Aorta (tissue), 5 donors: ENCODE measurements around the gene IFI30. TPM values are rescaled to one million over a fixed set of nuclear protein-coding genes. Genes with fewer than 3 reads are reported as not detected.

Experiments
- ATAC-seq: fragments of 200-7000 bp; cut with Tn5 transposase; one replicate; pipeline ENCODE4 v1.9.1; 2022; ENCODE audit warnings: moderate library complexity; ENCODE audit not compliant: low FRiP score
- DNase-seq, 2 donors: peaks; one replicate each; pipeline ENCODE4 v3.0.0-alpha.2; 2020
- H3K27ac ChIP-seq, 2 donors: one replicate each; pipeline ENCODE4 v1.5.1; 2013; ENCODE audit warnings: low read length in 2 of 2, mild to moderate bottlenecking in 2 of 2, moderate library complexity in 2 of 2, control low read depth in 1 of 2, inconsistent platforms in 1 of 2, low read depth in 1 of 2
- H3K27me3 ChIP-seq, 2 donors: one replicate each; pipeline ENCODE4 v1.6.1; 2013; ENCODE audit warnings: control low read depth in 1 of 2, low read length in 1 of 2, mild to moderate bottlenecking in 1 of 2, moderate library complexity in 1 of 2; ENCODE audit not compliant: insufficient read depth in 2 of 2, control insufficient read depth in 1 of 2
- H3K36me3 ChIP-seq, 2 donors: one replicate each; pipeline ENCODE4 v1.6.1; 2013; ENCODE audit warnings: control low read depth in 1 of 2, low read length in 1 of 2, mild to moderate bottlenecking in 1 of 2; ENCODE audit not compliant: insufficient read depth in 2 of 2, control insufficient read depth in 1 of 2
- H3K4me1 ChIP-seq, 2 donors: one replicate each; pipeline ENCODE4 v1.6.1; 2013; ENCODE audit warnings: low read length in 2 of 2, control low read depth in 1 of 2, mild to moderate bottlenecking in 1 of 2, moderate library complexity in 1 of 2; ENCODE audit not compliant: insufficient read depth in 2 of 2, control insufficient read depth in 1 of 2
- H3K4me3 ChIP-seq, 2 donors: one replicate each; pipeline ENCODE4 v1.5.1; 2013; ENCODE audit warnings: low read length in 2 of 2, control low read depth in 1 of 2, mild to moderate bottlenecking in 1 of 2
- H3K9me3 ChIP-seq: one replicate; pipeline ENCODE4 v1.6.1; 2013; ENCODE audit warnings: mild to moderate bottlenecking, low read length; ENCODE audit not compliant: control insufficient read depth
- WGBS, 2 donors: extraction: QIAGEN DNeasy Blood & Tissue Kit; methylation state at CpG; one replicate each; pipeline ENCODE4 v1.1.7; 2013; 5-methylcytosine and 5-hydroxymethylcytosine counted together
- intact Hi-C, 2 donors: fragments of 100-400 bp; cut with DNase I; formaldehyde crosslinking; loops; one replicate each; pipeline versions ENCODE4 v1.14.2 to v1.15.0; 2022
- polyA plus RNA-seq, 2 donors: library from polyadenylated mRNA; stranded (reverse); fragments of 200-250 nt; gene quantifications; one replicate each; pipeline ENCODE4 v1.2.3, GENCODE V29; 2013
- total RNA-seq, 2 donors: library from RNA; stranded (reverse); fragmentation: NEBNext Ultra II Directional; extraction: Animal tissue kit (Norgen Biotek cat#: 25700); gene quantifications; one replicate each; pipeline ENCODE4 v1.2.1, GENCODE V29; 2021
- donor health status: healthy with polysubstance abuse.
- donor health status: Bipolar disorder and iron deficiency.
- donor health status: DM: no; HTN: no; CAD: no.
- donor health status: DM: no; HTN: no; CAD: no.
- donor health status: DM: yes; HTN: yes; CAD: no.

IFI30 gene
- total and polyA plus RNA-seq, 4 donors = 35.0 to 107 (median 89.0) TPM

DNA sequence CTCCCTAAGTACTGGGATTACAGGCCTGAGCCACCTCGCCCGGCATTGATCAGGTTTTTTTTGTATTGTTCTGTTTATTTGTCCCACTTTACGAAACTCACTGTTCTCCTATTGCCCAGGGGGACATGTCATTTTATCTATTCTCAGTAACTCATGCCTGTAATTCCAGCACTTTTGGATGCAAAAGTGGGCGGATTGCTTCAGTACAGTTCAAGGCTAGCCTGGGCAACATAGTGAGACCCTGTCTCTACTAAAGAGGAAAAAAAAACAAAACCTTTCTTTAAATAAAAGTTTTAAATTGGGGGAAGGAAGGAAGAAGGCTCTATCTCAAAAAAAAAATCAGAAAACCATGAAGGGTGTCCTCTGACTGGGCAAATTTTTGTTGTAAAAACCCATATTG is 16.7 kb downstream of the IFI30 start:
- H3K27me3 ChIP-seq = no peaks in the 10 kb centered on the region
- no peak overlapping the region for H3K4me3 ChIP-seq
- DNase-seq = no peak
- no peaks in the 10 kb centered on the region for H3K36me3 ChIP-seq
- intact Hi-C loops = loop anchor here (5.0 kb wide), 1 partner anchor 62 kb away; no protein-coding TSS in a partner anchor
- no peak for ATAC-seq
- H3K4me1 ChIP-seq = no peaks in the 10 kb centered on the region
- no peaks in the 10 kb centered on the region for H3K9me3 ChIP-seq
- WGBS, 2 donors = 88% methylated on average over 4 of the region's 4 CpGs
- no peak overlapping the region for H3K27ac ChIP-seq

DNA sequence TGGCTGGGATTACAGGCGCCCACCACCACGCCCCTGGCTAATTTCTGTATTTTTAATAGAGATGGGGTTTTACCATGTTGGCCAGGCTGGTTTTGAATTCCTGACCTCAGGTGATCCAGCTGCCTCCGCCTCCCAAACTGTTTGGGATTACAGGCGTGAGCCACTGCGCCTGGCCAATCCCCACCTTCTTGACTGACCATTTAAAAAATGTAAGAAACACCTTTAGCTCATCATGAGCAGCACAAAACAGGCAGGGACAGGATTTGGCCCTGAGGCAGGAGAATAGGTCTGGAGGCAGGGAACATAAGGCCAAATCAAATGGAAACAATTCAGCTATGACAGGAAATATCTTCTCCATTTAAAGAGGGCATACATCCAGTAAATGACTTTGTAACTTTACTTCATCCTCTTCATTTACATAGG is 18.0 kb downstream of the IFI30 start:
- H3K27ac ChIP-seq = no peak overlapping the region
- no peaks in the 10 kb centered on the region for H3K9me3 ChIP-seq
- H3K36me3 ChIP-seq = no peaks in the 10 kb centered on the region
- peak overlapping the region in 1 of 2 donors; percentile 41 for H3K4me3 ChIP-seq
- no peak for ATAC-seq
- H3K4me1 ChIP-seq = no peaks in the 10 kb centered on the region
- 58 to 61% methylated on average over 5 of the region's 5 CpGs for WGBS, 2 donors
- intact Hi-C loops = loop anchor here (1.0 to 5.0 kb wide), 3 partner anchors 61 to 137 kb away; partner anchors contain the start of gene LSM4 (in 1 of the 2)
- H3K27me3 ChIP-seq = no peaks in the 10 kb centered on the region
- DNase-seq = no peak

DNA sequence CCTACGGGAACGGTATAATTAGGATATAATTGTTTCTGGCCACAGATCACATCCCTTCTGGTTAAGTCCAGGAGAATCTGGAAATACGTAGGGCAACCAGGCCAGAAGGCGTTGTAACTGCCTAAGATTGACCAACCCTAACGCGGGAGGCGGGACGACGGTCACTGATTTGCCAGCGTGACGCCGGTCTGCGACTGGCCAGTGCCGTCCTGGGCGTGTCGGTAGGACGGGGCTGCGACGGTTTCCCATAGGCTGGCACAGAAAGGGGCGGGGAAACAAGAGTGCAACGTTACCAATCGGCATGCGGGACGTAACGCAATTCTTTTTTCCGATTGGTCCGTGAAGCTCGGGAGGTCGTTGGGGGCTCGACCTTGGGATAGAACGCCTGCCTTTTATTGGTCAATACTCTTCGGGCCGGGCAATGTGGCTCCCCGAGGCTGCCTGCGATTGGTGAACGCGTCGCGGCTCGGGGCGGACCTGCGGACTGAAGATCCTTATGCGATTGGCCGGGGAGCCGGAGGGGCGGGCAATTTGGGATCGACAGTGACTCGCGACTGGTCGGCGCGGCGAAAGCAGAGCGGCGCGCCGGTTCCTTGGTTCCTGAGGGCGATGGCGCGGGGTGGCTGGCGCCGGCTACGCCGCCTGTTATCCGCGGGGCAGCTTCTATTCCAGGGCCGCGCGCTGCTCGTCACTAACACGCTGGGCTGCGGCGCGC is 19.2 kb downstream of the IFI30 start, which contains the start of gene MPV17L2:
MPV17L2 (plus strand) TSS at position 546 of the 715 bp plus-strand sequence; CDS start at position 610, 64 bp downstream.
- 0% methylated on average over 70 to 74 of the region's 74 CpGs for WGBS, 2 donors
- intact Hi-C loops = loop anchor here (1.0 to 5.0 kb wide), 4 partner anchors 11 to 135 kb away; partner anchors contain the start of genes LSM4 (in 1 of the 2) and RAB3A (in 1 of the 2)
- Histone ChIP-seq H3K4me3 (peak within 1 kb of the TSS; percentile 37 to 59), H3K27me3 (no peaks in the 10 kb centered on the region), H3K4me1 (no peaks in the 10 kb centered on the region), H3K27ac (peak within 1 kb of the TSS; percentile 46 to 94), H3K36me3 (no peaks in the 10 kb centered on the region), H3K9me3 (no peaks in the 10 kb centered on the region)
- DNase-seq = peak; percentile 100
- peak; percentile 97 for ATAC-seq

DNA sequence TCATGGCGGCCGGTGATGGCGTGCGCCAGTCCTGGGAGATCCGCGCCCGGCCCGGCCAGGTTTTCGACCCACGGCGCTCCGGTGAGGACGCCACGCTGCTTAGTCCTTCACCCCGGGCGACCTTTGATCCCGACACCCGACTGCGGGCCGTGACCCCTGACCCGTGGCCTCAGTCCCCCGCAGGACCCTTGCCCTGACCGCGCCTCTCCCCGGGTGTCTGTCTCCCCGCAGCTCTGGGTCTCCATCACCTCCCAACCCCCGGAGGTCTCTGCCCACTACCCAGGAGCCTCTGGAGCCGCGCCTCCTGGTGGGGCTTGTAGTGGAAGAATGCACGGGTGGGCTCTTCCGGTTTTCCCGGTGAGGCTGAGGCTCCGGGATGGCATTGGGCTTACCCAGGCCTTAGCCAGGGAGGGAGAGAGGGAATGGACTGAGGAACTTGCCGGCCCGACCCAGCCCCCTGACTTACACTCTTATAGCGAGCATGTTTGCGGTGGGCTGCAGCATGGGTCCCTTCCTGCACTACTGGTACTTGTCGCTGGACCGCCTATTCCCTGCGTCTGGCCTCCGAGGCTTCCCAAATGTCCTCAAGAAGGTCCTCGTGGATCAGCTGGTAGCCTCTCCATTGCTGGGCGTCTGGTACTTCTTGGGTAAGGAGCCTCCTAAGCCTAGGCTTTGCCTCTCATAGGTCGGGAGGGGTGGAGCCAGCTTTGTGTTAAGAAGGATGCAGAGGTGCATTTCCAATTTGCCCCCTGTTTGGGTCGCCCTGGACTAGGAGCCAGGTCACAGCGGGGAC is 20.0 kb downstream of the IFI30 start:
- no peaks in the 10 kb centered on the region for H3K4me1 ChIP-seq
- peak overlapping the region; percentile 14 to 59 for H3K4me3 ChIP-seq
- no peaks in the 10 kb centered on the region for H3K27me3 ChIP-seq
- H3K27ac ChIP-seq = peak overlapping the region in 1 of 2 donors; percentile 71
- H3K36me3 ChIP-seq = no peaks in the 10 kb centered on the region
- no peak for ATAC-seq
- H3K9me3 ChIP-seq = no peaks in the 10 kb centered on the region
- 3 to 4% methylated on average over 46 of the region's 46 CpGs for WGBS, 2 donors
- intact Hi-C loops = loop anchor here (1.0 to 5.0 kb wide), 3 partner anchors 11 to 129 kb away; partner anchors contain the start of genes LSM4 (in 1 of the 2) and RAB3A (in 1 of the 2)
- no peak for DNase-seq

DNA sequence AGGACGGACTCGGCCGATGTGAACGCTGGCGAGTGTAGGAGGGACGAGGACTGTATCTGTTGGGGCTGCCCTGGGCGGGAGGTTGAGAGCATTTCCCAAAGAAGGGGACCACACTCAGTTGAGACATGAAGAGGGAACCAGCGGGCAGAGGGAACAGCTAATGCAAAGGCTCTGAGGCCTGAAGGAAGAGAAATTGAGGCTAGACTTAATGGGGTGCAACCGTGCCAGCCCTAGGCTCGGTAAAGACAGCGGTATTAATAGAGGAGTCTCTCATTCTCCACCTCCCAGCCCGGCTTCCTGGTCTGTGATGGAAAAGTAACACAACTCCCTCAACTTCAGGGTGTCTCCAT is 20.5 kb downstream of the IFI30 start:
- Histone ChIP-seq H3K27ac (no peak overlapping the region), H3K36me3 (no peaks in the 10 kb centered on the region), H3K27me3 (no peaks in the 10 kb centered on the region), H3K9me3 (no peaks in the 10 kb centered on the region), H3K4me1 (no peaks in the 10 kb centered on the region), H3K4me3 (no peak overlapping the region)
- 51 to 53% methylated on average over 12 of the region's 12 CpGs for WGBS, 2 donors
- no peak for DNase-seq
- no peak for ATAC-seq
- intact Hi-C loops = loop anchor here (5.0 kb wide), 1 partner anchor 58 kb away; no protein-coding TSS in a partner anchor

DNA sequence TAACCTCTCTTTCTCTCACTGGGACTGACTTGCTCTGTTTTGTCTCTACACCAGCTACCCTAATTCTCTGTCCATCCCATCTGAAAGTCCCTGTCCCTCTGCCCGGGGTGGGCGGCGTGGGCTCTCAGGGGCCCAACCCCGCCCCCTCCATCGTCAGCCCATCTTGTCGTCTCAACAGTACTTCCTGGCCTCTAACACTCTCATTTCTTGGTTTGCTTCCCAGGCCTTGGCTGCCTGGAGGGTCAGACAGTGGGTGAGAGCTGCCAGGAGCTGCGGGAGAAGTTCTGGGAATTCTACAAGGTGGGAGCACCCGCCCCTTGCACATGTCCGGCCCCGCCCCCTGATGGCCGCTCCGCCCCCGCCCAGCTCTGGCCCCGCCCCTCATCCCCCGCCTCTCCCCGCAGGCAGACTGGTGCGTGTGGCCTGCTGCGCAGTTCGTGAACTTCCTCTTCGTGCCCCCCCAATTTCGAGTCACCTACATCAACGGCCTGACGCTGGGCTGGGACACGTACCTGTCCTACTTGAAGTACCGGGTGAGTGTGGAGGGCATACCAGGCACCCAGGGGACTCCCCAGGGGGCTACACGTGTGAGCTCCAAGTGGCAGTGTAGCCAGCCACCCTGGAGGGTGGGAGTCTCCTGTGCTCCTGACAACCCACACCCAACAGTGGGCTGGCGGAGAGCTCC is 21.1 kb downstream of the IFI30 start:
- H3K9me3 ChIP-seq = no peaks in the 10 kb centered on the region
- WGBS, 2 donors = 37 to 38% methylated on average over 21 to 27 of the region's 27 CpGs
- no peaks in the 10 kb centered on the region for H3K4me1 ChIP-seq
- intact Hi-C loops = loop anchor here (5.0 kb wide), 1 partner anchor 58 kb away; no protein-coding TSS in a partner anchor
- DNase-seq (peak; percentile 61 to 84), ATAC-seq (no peak)
- H3K27me3 ChIP-seq = no peaks in the 10 kb centered on the region
- H3K27ac ChIP-seq = no peak overlapping the region
- no peaks in the 10 kb centered on the region for H3K36me3 ChIP-seq
- H3K4me3 ChIP-seq = no peak overlapping the region

DNA sequence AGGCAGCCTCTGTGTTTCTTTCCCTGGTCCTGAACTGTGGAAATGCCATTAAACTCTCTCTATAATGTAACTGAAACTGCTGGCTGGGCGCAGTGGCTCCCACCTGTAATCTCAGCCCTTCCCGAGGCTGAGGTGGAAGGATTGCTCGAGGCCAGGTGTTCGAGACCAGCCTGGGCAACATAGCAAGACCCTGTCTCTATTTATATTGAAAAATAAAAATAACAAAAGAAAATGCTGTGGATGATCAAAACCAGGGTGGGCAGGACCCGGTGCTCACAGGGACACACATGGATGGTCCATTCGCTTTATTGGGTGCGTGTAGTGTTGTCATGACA is 22.9 kb downstream of the IFI30 start:
- no peaks in the 10 kb centered on the region for H3K9me3 ChIP-seq
- no peaks in the 10 kb centered on the region for H3K36me3 ChIP-seq
- ATAC-seq (no peak), DNase-seq (no peak)
- WGBS, 2 donors = 81 to 82% methylated on average over 7 of the region's 7 CpGs
- H3K4me1 ChIP-seq = no peaks in the 10 kb centered on the region
- H3K27me3 ChIP-seq = no peaks in the 10 kb centered on the region
- H3K4me3 ChIP-seq = no peak overlapping the region
- H3K27ac ChIP-seq = no peak overlapping the region
- intact Hi-C loops = no loop called here

DNA sequence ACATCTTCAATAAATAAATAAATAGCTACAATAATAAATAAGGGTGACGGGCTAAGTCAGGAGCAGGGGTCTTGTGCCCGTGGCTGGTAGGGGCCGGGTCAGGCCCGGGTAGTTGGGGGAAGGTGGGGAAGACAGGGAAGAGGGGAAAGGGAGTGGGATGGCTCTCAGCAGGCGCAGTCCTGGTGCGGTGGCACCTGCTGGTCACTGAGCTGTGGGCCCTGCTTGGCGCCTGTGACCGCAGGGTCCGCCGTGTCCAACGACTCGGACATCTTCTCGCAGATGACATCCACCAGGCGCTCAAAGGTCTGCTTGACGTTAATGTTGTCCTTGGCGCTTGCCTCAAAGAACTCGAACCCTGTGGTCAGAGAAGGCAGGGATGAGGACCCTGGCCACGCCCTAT is 23.7 kb downstream of the IFI30 start:
- Histone ChIP-seq H3K27ac (no peak overlapping the region), H3K27me3 (no peaks in the 10 kb centered on the region), H3K36me3 (no peaks in the 10 kb centered on the region), H3K4me3 (no peak overlapping the region), H3K4me1 (no peaks in the 10 kb centered on the region), H3K9me3 (no peaks in the 10 kb centered on the region)
- intact Hi-C loops = no loop called here
- 89% methylated on average over 18 of the region's 18 CpGs for WGBS, 2 donors
- no peak for ATAC-seq
- DNase-seq = no peak
